GM21526 (cell line): ENCODE data around the gene GALNT10.

Experiments
- ATAC-seq: cut with Tn5 transposase; IDR thresholded peaks from one replicate; pipeline ENCODE4 v1.9.1; 2021; ENCODE audit warnings: moderate library complexity; ENCODE audit not compliant: unreplicated experiment, low FRiP score

The GALNT10 gene

DNA sequence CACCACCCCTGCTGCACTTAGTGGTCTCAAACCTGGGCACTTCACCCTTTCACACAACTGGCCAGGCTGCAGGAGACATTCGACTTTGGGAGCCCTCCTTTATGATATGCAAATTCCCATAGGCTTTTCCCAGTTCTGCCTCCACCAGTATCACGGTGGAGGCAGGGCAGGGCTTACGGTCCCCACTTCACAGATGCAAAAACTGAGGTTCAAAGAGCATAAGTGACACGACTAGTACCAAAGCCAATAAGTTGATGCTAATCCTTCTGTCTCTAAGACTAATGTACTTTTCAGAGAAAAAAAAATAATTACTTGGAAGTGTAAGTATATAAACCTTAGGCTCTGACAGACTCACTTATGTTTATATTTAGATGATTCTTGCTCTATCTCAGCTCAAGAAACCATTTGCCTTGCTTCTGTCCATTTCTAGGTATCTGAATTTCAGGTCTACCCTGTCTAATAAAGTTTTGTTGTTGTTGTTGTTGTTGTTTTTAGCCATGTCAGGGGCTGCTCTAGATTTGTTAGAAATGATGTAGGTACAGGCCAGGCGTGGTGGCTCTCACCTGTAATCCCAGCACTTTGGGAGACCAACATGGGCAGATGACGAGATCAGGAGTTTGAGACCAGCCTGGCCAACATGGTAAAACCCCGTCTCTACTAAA is 10.7 kb downstream of the GALNT10 start:
- no peak for ATAC-seq

- ATAC-seq = peak; percentile 91
Observed at GRCh38 chr5:154202379-154203260, 12.1 kb downstream of the GALNT10 start.

- no peak for ATAC-seq
Observed at GRCh38 chr5:154203798-154204578, 13.5 kb downstream of the GALNT10 start.

GRCh38 chr5:154205441-154206117 is 15.0 kb downstream of the GALNT10 start:
- ATAC-seq = no peak

DNA sequence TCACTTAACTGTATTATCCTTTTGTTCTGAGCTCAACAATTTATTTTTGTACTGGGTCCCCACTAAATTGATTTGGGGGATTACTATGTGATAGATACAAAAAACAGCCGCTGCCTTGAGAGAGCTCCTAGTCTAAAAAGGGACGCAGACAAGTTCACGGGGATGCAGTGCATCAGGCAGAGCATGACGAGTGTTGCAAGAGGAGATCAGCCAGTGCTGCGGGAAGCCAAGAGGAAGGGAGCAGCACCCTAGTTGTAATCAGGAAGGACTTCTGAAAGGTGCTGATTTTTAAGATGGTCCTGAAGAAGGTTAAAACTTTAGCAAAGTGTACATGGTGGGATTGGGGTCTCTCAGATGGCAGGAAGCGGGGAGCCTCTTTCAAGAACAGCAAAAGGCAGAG is 15.8 kb downstream of the GALNT10 start:
- no peak for ATAC-seq

- ATAC-seq = no peak
Observed at GRCh38 chr5:154207204-154207603, 16.7 kb downstream of the GALNT10 start.

GRCh38 chr5:154209591-154210081 is 19.1 kb downstream of the GALNT10 start:
- no peak for ATAC-seq

DNA sequence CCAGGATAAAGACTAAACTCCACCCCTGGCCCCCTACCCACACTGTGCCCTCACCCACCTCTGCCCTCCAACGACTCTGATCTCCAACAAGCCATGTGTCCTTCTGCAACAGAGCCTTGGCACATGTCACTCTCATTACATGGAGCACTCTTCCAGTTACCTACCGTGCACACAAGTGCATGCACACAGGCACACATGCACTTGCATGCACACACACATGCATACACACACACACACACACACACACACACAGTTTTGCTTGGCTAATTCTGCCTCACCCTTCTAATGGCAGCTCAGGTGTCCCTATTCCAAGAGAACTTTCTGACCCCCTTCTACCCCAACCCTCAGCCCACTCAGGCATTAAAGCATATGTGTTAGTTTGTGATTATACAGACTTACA is 19.6 kb downstream of the GALNT10 start:
- no peak for ATAC-seq

DNA sequence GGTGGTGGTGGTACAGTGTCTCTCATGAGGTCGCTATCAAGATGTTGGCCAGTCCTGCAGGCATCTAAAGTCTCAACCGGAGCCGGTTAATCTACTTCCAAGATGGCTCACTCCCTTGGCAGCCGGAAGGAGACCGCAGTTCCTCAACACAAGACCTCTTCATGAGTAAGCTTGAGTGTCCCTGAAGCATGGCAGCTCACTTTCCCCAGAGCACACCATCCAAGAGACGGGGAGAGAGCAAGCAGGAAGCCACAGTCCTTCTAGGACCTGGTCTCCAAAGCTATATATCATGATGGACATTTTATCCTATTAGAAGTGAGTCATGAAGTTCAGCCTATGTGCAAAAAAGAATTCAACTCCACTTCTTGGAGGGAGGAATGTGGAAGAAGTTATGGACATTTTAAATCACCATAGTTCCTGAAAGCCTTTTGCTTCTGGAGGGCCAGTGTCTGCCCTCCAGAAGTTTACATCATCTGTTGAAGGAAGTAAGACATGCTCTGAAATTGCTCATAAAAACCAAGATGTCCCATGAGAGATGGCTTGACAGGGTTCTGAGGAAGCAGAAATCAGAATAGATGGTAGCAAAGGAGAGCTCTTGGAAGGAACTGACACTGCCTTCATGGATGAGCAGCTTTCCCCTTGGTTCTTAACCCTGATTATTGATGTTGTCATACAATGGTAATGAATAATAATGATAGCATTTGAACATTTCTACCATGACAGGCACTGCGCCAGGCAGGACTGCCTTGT is 21.3 kb downstream of the GALNT10 start:
- ATAC-seq = no peak

DNA sequence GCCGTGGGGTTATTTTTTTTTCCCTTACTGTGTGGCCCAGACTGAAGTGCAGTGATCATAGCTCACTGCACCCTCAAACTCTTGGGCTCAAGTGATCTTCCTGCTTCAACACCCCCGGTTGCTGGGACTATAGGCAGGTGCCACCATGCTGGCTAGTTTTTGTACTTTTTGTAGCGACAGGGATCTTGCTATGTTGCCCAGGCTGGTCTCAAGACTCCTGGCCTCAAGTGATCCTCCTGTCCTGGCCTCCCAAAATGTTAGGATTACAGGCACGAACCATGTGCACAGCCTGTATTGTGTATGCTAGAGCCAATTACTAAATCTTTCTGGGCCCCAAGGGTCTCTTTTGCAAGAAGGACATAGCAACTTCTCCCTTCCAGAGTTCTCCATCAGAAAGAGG is 23.1 kb downstream of the GALNT10 start:
- no peak for ATAC-seq

DNA sequence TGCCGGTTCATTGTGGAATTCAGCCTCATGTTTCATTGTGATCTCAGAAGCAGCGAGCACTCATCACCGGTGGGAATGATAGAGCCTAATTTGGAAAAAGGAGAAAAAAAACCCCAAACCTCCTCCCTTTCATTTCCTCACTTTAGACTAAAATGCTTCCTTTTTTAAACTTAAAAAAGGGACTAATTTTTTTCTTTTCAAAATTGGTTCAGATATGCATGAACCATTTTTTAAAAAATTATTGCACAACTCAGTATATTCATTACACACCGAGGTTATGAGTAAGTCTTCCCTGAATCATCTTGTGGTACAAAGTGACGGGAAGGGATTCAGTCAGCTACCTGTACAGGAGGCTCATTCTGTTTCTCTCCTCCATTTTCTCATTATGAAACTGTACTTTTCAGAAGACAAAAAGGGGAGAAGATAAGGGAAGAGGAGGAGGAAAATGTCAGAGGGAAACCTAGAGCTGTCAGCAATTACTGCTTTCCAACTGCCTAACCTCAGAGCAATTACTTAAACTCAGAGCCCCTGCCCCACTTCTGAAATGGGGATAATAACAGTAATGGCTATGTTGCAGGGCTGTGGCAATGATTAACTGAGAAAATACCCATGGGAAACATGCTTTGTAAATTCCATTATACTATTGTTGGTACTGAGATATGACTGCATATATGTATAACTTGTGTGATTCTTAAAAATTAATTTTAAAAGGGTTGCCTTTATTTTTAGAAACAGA is 24.0 kb downstream of the GALNT10 start:
- peak; percentile 49 for ATAC-seq

DNA sequence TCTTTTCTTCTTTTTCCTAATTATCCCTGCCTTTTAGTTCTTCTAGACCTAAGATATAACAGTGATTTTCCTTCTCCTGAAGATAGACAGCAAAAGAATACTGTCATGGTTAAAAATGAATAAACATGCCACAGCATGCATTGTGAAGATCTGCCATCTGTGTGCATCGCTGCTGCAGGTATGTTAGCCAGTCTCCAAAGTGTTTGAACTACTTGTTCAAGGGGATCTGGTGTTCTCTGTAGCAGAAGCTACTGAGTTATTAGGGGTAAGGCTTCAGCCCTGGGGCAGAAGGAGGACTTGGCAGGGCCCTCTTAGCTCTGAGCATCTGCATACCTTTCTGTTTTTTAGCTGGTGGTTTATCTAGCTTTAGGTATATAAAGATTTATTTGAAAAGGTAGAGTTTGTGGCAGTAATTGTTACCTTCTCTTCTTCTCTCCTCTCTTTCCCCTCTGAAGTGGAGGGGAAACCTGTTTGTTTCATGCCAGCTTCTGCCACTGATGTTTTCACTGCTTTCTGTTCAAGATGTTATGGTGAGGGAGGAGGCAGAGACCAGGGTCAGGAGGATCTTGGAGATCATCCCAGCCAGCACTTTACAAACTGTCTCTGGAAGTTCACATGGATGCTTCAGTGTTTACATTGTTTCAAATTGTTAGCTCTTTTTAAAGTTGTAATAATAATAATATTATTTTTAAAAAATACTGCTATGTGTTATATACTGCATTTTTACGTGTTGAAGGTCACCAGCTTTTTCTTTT is 25.2 kb downstream of the GALNT10 start:
- ATAC-seq = no peak

DNA sequence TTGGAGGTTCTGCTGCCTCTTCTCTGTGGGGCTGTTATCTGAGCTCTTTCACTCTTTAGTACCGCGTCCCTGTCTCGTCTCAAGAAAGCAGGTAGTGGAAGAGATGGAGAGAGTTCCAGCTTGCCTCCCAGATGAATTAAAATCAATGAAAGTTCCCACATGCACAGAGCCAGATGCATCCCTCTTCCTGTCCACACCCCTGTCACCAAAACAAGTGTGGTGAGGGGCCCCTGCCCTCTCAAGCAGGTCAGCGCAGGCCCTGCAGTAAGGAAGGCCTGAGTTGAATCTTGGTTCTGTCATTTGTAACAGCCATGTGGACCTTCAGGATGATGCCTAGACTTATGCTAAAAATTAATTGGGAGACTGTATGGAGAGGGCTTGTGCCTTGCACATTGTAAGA is 26.9 kb downstream of the GALNT10 start:
- ATAC-seq = no peak

- ATAC-seq = no peak
Observed at GRCh38 chr5:154218786-154219185, 28.3 kb downstream of the GALNT10 start.

DNA sequence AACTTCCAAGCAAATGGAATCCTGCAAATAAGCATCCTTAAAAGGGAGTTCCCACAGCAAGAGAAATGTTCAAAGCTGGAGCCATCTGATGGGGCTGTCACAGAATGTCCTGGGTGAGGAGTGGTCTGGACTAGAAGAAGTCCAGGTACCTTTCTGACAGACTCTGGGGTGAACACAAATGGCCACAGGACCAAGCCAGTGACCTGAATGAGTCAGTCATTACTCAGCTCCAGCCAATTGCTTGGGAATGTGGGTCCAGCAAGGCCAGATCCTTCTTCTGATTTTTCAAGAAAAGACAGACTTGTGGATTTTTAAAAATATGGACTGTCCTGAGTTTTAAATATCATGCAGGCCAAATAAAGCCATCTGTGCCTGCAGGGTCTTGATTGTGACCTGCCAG is 30.1 kb downstream of the GALNT10 start:
- ATAC-seq = no peak

GRCh38 chr5:154221371-154221896 is 30.9 kb downstream of the GALNT10 start:
- ATAC-seq = no peak

DNA sequence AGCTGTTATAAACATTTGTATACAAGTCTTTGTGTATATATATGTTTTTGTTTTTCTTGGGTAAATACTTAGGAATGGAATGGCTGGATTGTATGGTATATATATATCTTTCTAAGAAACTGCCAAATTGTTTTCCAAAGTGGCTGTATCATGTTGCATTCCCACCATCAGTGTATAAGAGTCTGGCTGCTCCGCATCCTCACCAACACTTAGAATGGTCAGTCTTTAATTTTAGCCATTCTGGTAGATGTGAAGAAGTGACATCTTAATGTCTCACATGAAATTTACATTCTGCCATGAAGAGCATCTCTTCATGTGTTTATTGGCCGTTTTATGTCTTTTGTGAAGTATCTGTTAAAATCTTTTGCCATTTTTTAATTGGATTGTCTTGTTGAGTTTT is 31.9 kb downstream of the GALNT10 start:
- no peak for ATAC-seq

DNA sequence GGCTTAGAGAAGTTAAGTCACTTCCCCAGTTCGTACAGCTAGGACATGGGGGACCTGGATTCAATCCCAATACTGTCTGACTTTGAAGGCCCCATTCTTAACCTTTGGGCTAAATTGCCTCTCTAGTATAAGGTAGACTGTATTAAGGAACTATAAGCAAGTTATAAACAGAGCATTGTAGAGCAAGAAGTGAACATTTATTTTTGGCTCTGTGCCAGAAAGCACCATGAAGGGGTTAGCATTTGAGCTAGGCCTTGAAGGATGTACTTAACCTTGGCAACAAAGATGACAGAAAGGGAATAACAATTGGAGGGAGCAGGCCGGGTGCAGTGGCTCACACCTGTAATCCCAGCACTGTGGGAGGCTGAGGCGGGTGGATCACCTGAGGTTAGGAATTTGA is 32.8 kb downstream of the GALNT10 start:
- ATAC-seq = no peak
